8988T (cell line): ENCODE results near the gene RPS16.
"Not testable (repeated sequence)": the region's sequence is repeated elsewhere in the genome, so short reads cannot be mapped to it uniquely, and the experiment has no call there.

Source experiments
- DNase-seq: peaks from one replicate; pipeline ENCODE4 v3.0.0; 2011

RPS16 gene

GRCh38 chr19:39435499-39436349, at the start of gene RPS16:
Gene RPS16 (minus strand): TSS chr19:39435949. CDS start chr19:39435895, 54 bp downstream.
- peak; percentile 68 for DNase-seq

- DNase-seq = no peak
These were observed 47.4 kb upstream of the RPS16 start for GRCh38 chr19:39483141-39483540.

- DNase-seq = no peak
These were observed 45.9 kb upstream of the RPS16 start for GRCh38 chr19:39481676-39482075.

GRCh38 chr19:39481229-39481545, 45.4 kb upstream of the RPS16 start:
- no peak for DNase-seq

- peak; percentile 74 for DNase-seq
These were observed 44.8 kb upstream of the RPS16 start, which contains the start of gene TIMM50 for GRCh38 chr19:39480337-39481228. Gene TIMM50 (plus strand): TSS chr19:39480838. CDS start chr19:39480854, 16 bp downstream.

GRCh38 chr19:39479916-39480315, 44.2 kb upstream of the RPS16 start:
- DNase-seq = no peak

- not testable (repeated sequence) for DNase-seq
These were observed 43.6 kb upstream of the RPS16 start for GRCh38 chr19:39479319-39479801.

GRCh38 chr19:39475748-39476147, 40.0 kb upstream of the RPS16 start:
- no peak for DNase-seq

- DNase-seq = peak; percentile 39
These were observed 38.4 kb upstream of the RPS16 start for GRCh38 chr19:39474139-39474620.

GRCh38 chr19:39473443-39473960, 37.8 kb upstream of the RPS16 start:
- no peak for DNase-seq

- no peak for DNase-seq
These were observed 37.1 kb upstream of the RPS16 start for GRCh38 chr19:39472746-39473442.

GRCh38 chr19:39471756-39472536, 36.2 kb upstream of the RPS16 start:
- no peak for DNase-seq

GRCh38 chr19:39470724-39471339, 35.1 kb upstream of the RPS16 start:
- no peak for DNase-seq

GRCh38 chr19:39469567-39469966, 33.8 kb upstream of the RPS16 start:
- DNase-seq = no peak

- DNase-seq = no peak
These were observed 33.3 kb upstream of the RPS16 start for GRCh38 chr19:39469036-39469435.

GRCh38 chr19:39467941-39468340, 32.2 kb upstream of the RPS16 start:
- no peak for DNase-seq

GRCh38 chr19:39465956-39466747, 30.4 kb upstream of the RPS16 start:
- DNase-seq = no peak

- no peak for DNase-seq
These were observed 27.7 kb upstream of the RPS16 start for GRCh38 chr19:39463403-39463802.

GRCh38 chr19:39451257-39451656, 15.5 kb upstream of the RPS16 start:
- not testable (repeated sequence) for DNase-seq

- DNase-seq = no peak
These were observed 13.5 kb upstream of the RPS16 start for GRCh38 chr19:39449116-39449797.
